Endothelial cell of umbilical vein (primary cell): ENCODE results near the gene RCOR1. TPM values are rescaled to one million over a fixed set of nuclear protein-coding genes. Genes with fewer than 3 reads are reported as not detected.

Experiments used
- BruUV-seq: library from RNA; stranded (reverse); fragments of 400-500 nt; replicated peaks from 2 replicates; lab custom pipeline; 2021; lab: Mats Ljungman, UMichigan
- CTCF ChIA-PET: fragments of 300-600, 350-600 bp; sonication (Branson Sonifier 250); formaldehyde crosslinking; loops from one replicate; lab custom pipeline; 2021; ENCODE audit warnings: antibody characterized with exemption, inconsistent platforms; lab: Charles Lee
- POLR2A ChIA-PET: fragments of 300-600, 350-600 bp; sonication (Branson Sonifier 250); formaldehyde crosslinking; loops from one replicate; lab custom pipeline; 2021; ENCODE audit warnings: antibody characterized with exemption, inconsistent platforms; lab: Charles Lee
- DNase-seq: peaks from one replicate; pipeline ENCODE4 v3.0.0-alpha.2; 2011; ENCODE audit warnings: low read depth, low spot score
- FAIRE-seq: peaks from 2 replicates; lab custom pipeline; 2011; peaks lifted over from hg19 to GRCh38; lab: Jason Lieb, UNC
- H2AFZ ChIP-seq: 2 replicates; pipeline ENCODE4 v1.6.0; 2012; ENCODE audit warnings: low read depth, low read length, control low read depth, inconsistent platforms
- H3K27ac ChIP-seq: 2 replicates; pipeline ENCODE4 v1.5.1; 2011; ENCODE audit warnings: low read depth, mild to moderate bottlenecking, control low read depth, low read length, moderate library complexity; ENCODE audit not compliant: insufficient read depth
- H3K27me3 ChIP-seq, 2 experiments: 2 replicates each; pipeline versions ENCODE4 v1.6.0 to v1.6.1; 2011; ENCODE audit warnings: low read length in 2 of 2, mixed read lengths in 1 of 2; ENCODE audit not compliant: control insufficient read depth in 2 of 2, insufficient read depth in 2 of 2
- H3K36me3 ChIP-seq, 2 experiments: 2 replicates in 1 of 2; 3 replicates in 1 of 2; pipeline ENCODE4 v1.5.1; 2011; ENCODE audit warnings: low read length in 2 of 2, mild to moderate bottlenecking in 1 of 2, moderate library complexity in 1 of 2; ENCODE audit not compliant: control insufficient read depth in 2 of 2, insufficient read depth in 2 of 2; ENCODE audit errors: extremely low read depth in 1 of 2
- H3K4me1 ChIP-seq: 3 replicates; pipeline ENCODE4 v1.5.1; 2011; ENCODE audit warnings: mild to moderate bottlenecking, low read length; ENCODE audit not compliant: control insufficient read depth, insufficient read depth; ENCODE audit errors: extremely low read depth
- H3K4me2 ChIP-seq: 2 replicates; pipeline ENCODE4 v1.6.1; 2011; ENCODE audit warnings: low read length, control low read depth, mixed read lengths; ENCODE audit not compliant: insufficient read depth
- H3K4me3 ChIP-seq, 3 experiments: fragments of 200-600 bp in 1 of 3; sonication (generic), shearing (Covaris generic) in 1 of 3; replicated peaks in 1 of 3; 2 replicates each; pipeline ENCODE4 v1.5.1; 2011 to 2016; ENCODE audit warnings: control low read depth in 3 of 3, low read length in 3 of 3, mild to moderate bottlenecking in 2 of 3, inconsistent platforms in 1 of 3, low read depth in 1 of 3, moderate library complexity in 1 of 3; ENCODE audit not compliant: insufficient read depth in 1 of 3
- H3K79me2 ChIP-seq: 2 replicates; pipeline ENCODE4 v1.6.0; 2012; ENCODE audit warnings: low read length, inconsistent platforms; ENCODE audit not compliant: control insufficient read depth, insufficient read depth
- H3K9ac ChIP-seq: replicated peaks from 2 replicates; pipeline ENCODE3; 2011; ENCODE audit warnings: low read length, control low read depth; ENCODE audit not compliant: insufficient read depth; ENCODE audit errors: extremely low read depth
- H3K9me1 ChIP-seq: replicated peaks from 3 replicates; pipeline ENCODE4 v1.6.0; 2011; ENCODE audit warnings: mild to moderate bottlenecking, low read length; ENCODE audit not compliant: control insufficient read depth, insufficient read depth; ENCODE audit errors: extremely low read depth
- H3K9me3 ChIP-seq: replicated peaks from 2 replicates; pipeline ENCODE4 v1.5.1; 2012; ENCODE audit warnings: low read length, inconsistent platforms; ENCODE audit not compliant: control insufficient read depth, insufficient read depth
- H4K20me1 ChIP-seq: replicated peaks from 2 replicates; pipeline ENCODE3; 2011; ENCODE audit warnings: mild to moderate bottlenecking, low read length; ENCODE audit not compliant: control insufficient read depth, insufficient read depth; ENCODE audit errors: extremely low read depth
- EZH2 ChIP-seq: IDR thresholded peaks from 2 replicates; pipeline ENCODE4 v1.6.1; 2012; ENCODE audit warnings: borderline replicate concordance, low read depth, mild to moderate bottlenecking, moderate library complexity, low read length, inconsistent platforms; ENCODE audit not compliant: severe bottlenecking
- FOS ChIP-seq: IDR thresholded peaks from 2 replicates; pipeline ENCODE4 v1.6.1; 2011; ENCODE audit warnings: mild to moderate bottlenecking, low read length, moderate library complexity, borderline replicate concordance; ENCODE audit not compliant: insufficient read depth
- GATA2 ChIP-seq: IDR thresholded peaks from 2 replicates; pipeline ENCODE4 v1.7.0; 2011; ENCODE audit warnings: low read depth, mild to moderate bottlenecking, moderate library complexity, mixed read lengths, low read length; ENCODE audit not compliant: insufficient read length, insufficient read depth
- JUN ChIP-seq: IDR thresholded peaks from 2 replicates; pipeline ENCODE4 v1.6.1; 2011; ENCODE audit warnings: borderline replicate concordance, low read depth; ENCODE audit not compliant: insufficient read length, insufficient read depth
- MYC ChIP-seq: IDR thresholded peaks from one replicate; pipeline ENCODE4 v1.6.1; 2011; ENCODE audit warnings: mild to moderate bottlenecking, low read depth, low read length
- POLR2A ChIP-seq: IDR thresholded peaks from 2 replicates; pipeline ENCODE4 v1.6.1; 2012; ENCODE audit warnings: low read depth, mild to moderate bottlenecking, control low read depth, low read length
- POLR2AphosphoS5 ChIP-seq: IDR thresholded peaks from 2 replicates; pipeline ENCODE4 v1.6.1; 2012; ENCODE audit warnings: low read depth, mild to moderate bottlenecking, control low read depth, low read length, moderate library complexity; ENCODE audit not compliant: insufficient read depth
- dilution Hi-C: fragments of 300-500 bp; cut with MboI; formaldehyde crosslinking; loops from one replicate; pipeline ENCODE4 v1.15.0; 2019; ENCODE audit warnings: low sequenced_read_pairs; ENCODE audit not compliant: extremely low pct_ligation_motif_present
- intact Hi-C: fragments of 100-400 bp; cut with micrococcal nuclease; formaldehyde crosslinking; loops from one replicate; pipeline ENCODE4 v1.10.0; 2022
- polyA plus RNA-seq, 4 experiments: library from polyadenylated mRNA; depleted of rRNA in 3 of 4; stranded (reverse) in 3 of 4; unstranded in 1 of 4; fragments of >200 nt; gene quantifications; 2 replicates each; pipeline versions ENCODE4 v1.2.1 to v1.2.3, GENCODE V29; 2011 to 2012; ENCODE audit warnings: missing spikeins in 1 of 4
- total RNA-seq: library from RNA; stranded (reverse); gene quantifications from 2 replicates; pipeline ENCODE4 v1.2.3, GENCODE V29; 2021
- TF ChIP-seq, protein P1 (sequence below): IDR thresholded peaks from 2 replicates; pipeline ENCODE4 v1.6.1; 2011; ENCODE audit not compliant: insufficient read depth, insufficient read length
- TF ChIP-seq, protein P2 (sequence below), 2 donors: IDR thresholded peaks; 1 replicate in 1 of 2; 2 replicates in 1 of 2; pipeline ENCODE4 v1.5.1; 2011; ENCODE audit warnings: low read length in 2 of 2, mild to moderate bottlenecking in 2 of 2, moderate library complexity in 2 of 2, control low read depth in 1 of 2, inconsistent platforms in 1 of 2, low read depth in 1 of 2; ENCODE audit not compliant: insufficient read depth in 1 of 2; ENCODE audit errors: extremely low read depth in 1 of 2

Gene RCOR1
- total and polyA plus RNA-seq, 2 donors (not counting 3 experiments of a cell fraction or from before 2014, with no cell fraction given): 15.6 to 32.2 TPM

- DNase-seq (no peak), FAIRE-seq (no peak)
- H3K79me2 ChIP-seq: peaks cover 77% of the 10 kb centered on the region
- peaks cover 6% of the 10 kb centered on the region for H4K20me1 ChIP-seq
- no peaks in the 10 kb centered on the region for H3K27me3 ChIP-seq
- no peak overlapping the region for H3K27ac ChIP-seq
- no peak overlapping the region for H3K4me3 ChIP-seq
- no peaks in the 10 kb centered on the region for H3K4me1 ChIP-seq
- H3K9me1 ChIP-seq: no peaks in the 10 kb centered on the region
- H3K9me3 ChIP-seq: no peaks in the 10 kb centered on the region
- TF ChIP-seq JUN (no peak), EZH2 (no peak), FOS (no peak), POLR2AphosphoS5 (no peak), POLR2A (no peak), MYC (no peak), GATA2 (no peak)
- TF ChIP-seq, protein P1, sequence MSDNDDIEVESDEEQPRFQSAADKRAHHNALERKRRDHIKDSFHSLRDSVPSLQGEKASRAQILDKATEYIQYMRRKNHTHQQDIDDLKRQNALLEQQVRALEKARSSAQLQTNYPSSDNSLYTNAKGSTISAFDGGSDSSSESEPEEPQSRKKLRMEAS: no peak
- TF ChIP-seq, protein P2, sequence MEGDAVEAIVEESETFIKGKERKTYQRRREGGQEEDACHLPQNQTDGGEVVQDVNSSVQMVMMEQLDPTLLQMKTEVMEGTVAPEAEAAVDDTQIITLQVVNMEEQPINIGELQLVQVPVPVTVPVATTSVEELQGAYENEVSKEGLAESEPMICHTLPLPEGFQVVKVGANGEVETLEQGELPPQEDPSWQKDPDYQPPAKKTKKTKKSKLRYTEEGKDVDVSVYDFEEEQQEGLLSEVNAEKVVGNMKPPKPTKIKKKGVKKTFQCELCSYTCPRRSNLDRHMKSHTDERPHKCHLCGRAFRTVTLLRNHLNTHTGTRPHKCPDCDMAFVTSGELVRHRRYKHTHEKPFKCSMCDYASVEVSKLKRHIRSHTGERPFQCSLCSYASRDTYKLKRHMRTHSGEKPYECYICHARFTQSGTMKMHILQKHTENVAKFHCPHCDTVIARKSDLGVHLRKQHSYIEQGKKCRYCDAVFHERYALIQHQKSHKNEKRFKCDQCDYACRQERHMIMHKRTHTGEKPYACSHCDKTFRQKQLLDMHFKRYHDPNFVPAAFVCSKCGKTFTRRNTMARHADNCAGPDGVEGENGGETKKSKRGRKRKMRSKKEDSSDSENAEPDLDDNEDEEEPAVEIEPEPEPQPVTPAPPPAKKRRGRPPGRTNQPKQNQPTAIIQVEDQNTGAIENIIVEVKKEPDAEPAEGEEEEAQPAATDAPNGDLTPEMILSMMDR (IDR thresholded peaks at IDR 0.05; ENCODE audit: extremely low read depth in 1 of 2, insufficient read depth in 1 of 2, low read depth in 1 of 2, low read length in 2 of 2): no peak
- H3K9ac ChIP-seq: no peak overlapping the region
- intact Hi-C loops: no loop called here
- H3K4me2 ChIP-seq: no peak overlapping the region
- H3K36me3 ChIP-seq: no peaks in the 10 kb centered on the region
- BruUV-seq: no TSS peak
- dilution Hi-C loops: no loop called here
- no peak overlapping the region for H2AFZ ChIP-seq
- ChIA-PET POLR2A (no interaction called here), CTCF (interaction anchor here (1.5 kb wide), 1 partner anchor 54 kb away, joined by 3 read pairs; no protein-coding TSS in a partner anchor)
Measured at GRCh38 chr14:102601378-102601925, 9.0 kb downstream of the RCOR1 start.
